Heart left ventricle (tissue), 13 donors: Measurements from ENCODE around the gene STRA8.

ENCODE experiments used
- POLR2A ChIP-seq, 2 donors: fragments of 450-650 bp; IDR thresholded peaks; one replicate each; pipeline ENCODE4 v1.6.1; 2017; ENCODE audit warnings: antibody characterized with exemption in 2 of 2, mild to moderate bottlenecking in 2 of 2, moderate library complexity in 2 of 2
- TF ChIP-seq, protein P1 (sequence below), 12 donors: fragments of 200-600 bp; sonication (generic) in 4 of 12; IDR thresholded peaks; one replicate each; pipeline versions ENCODE4 v1.5.0 to v1.8.0; 2018 to 2022; ENCODE audit warnings: antibody characterized with exemption in 12 of 12, mild to moderate bottlenecking in 5 of 12
- donor health status: ischemic (EF 13 %, LVEDD 7.1; RV severe dilation, severe dysfunction).
- donor health status: DM: no; HTN: yes; CAD: no.
- donor health status: DM: no; HTN: no; CAD: no.
- donor health status: ischemic (EF 25% LVEDD 6.9; RV normal size, moderate dysfunction).
- donor health status: ischemic (EF 25% LVEDD 5.7; RV mildly dilated, moderate dysfunction).
- donor health status: ischemic (EF 35%, LVEDD 5.7; RV mildly dilated, moderate dysfunction).
- donor health status: nonischemic (EF 11% LVEDD 7.7; RV severe dilation, severe dysfunction).
- donor health status: DM: yes; HTN: yes; CAD: no.
- donor health status: PGD.
- donor health status: ischemic (EF 29% LVEDD 5.4; RV normal size, mild dysfunction).
- donor health status: nonischemic (EF 23%, LVEDD 6.1; RV moderate dilation, normal function).

DNA sequence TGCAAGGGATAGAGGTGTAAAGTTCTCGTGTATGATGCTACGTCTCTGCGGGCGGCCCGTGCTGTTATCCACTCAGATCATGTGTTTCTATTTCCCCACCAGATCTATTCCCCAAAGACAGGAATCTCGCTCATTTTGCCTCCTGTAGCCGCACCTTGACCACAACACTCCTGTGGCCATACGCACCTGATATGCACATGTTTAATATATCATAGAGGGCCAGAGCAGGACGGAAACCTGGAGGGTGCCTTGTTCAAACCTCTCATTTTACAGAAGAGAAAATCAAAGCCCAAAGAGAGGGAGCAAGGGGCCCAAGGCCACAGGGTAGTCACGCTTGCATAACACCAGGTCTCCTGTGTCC lies 37.6 kb downstream of the STRA8 start:
- TF ChIP-seq, protein P1, sequence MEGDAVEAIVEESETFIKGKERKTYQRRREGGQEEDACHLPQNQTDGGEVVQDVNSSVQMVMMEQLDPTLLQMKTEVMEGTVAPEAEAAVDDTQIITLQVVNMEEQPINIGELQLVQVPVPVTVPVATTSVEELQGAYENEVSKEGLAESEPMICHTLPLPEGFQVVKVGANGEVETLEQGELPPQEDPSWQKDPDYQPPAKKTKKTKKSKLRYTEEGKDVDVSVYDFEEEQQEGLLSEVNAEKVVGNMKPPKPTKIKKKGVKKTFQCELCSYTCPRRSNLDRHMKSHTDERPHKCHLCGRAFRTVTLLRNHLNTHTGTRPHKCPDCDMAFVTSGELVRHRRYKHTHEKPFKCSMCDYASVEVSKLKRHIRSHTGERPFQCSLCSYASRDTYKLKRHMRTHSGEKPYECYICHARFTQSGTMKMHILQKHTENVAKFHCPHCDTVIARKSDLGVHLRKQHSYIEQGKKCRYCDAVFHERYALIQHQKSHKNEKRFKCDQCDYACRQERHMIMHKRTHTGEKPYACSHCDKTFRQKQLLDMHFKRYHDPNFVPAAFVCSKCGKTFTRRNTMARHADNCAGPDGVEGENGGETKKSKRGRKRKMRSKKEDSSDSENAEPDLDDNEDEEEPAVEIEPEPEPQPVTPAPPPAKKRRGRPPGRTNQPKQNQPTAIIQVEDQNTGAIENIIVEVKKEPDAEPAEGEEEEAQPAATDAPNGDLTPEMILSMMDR (IDR thresholded peaks at IDR 0.05) = no peak
- no peak for TF ChIP-seq POLR2A (IDR thresholded peaks at IDR 0.05)
